Hepatocyte (in vitro differentiated cells): Measurements from ENCODE around the gene PTPMT1.

Source experiments
- EZH2 ChIP-seq: fragments of 200-600 bp; sonication (generic); IDR thresholded peaks from 2 replicates; pipeline ENCODE4 v1.6.1; 2016; ENCODE audit warnings: antibody characterized with exemption, mild to moderate bottlenecking, borderline replicate concordance
- EZH2phosphoT487 ChIP-seq: fragments of 200-600 bp; sonication (generic); IDR thresholded peaks from one replicate; pipeline ENCODE4 v1.6.1; 2018; ENCODE audit warnings: antibody characterized with exemption, mild to moderate bottlenecking, low read depth, moderate library complexity; ENCODE audit not compliant: unreplicated experiment, severe bottlenecking

DNA sequence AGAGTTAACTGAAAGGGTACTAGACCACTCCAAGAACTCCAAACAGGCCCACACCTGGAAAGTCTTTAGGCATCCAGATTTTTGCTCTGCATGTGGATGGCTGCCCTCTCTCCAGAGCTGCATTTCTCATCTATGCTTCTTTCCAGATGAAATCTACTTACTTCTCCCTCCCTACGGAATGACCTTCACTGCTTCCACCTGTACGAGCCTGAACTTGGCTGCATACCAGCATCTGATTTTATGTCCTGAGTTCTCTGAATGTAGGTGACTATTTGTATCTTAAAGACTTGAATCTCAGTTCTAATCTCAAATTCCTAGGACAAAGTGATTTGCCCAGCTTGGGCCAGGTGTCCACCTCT is 25.7 kb upstream of the PTPMT1 start:
- TF ChIP-seq EZH2 = no peak
- no peak for TF ChIP-seq EZH2phosphoT487
